ENCODE data around the gene KCNIP1.

GRCh38 chr5:170579601-170580000 lies 75.8 kb downstream of the KCNIP1 start:
- TF ChIP-seq POLR2A (IDR thresholded peaks at IDR 0.05; ENCODE audit: extremely low read depth, insufficient read length), result no peak
- no peak for TF ChIP-seq MAX (IDR thresholded peaks at IDR 0.05; ENCODE audit: low read depth, low read length)
- no peak for TF ChIP-seq CTCF (IDR thresholded peaks at IDR 0.05; ENCODE audit: low read depth, low read length)
- TF ChIP-seq MYC (IDR thresholded peaks at IDR 0.05; ENCODE audit: low read depth, low read length), result no peak

All from NB4 (cell line).